Spleen (tissue), 7 donors: ENCODE data around the gene EVA1C.

ENCODE experiments used
- CTCF ChIP-seq, 11 experiments: fragments of 200-600 bp in 7 of 11; fragments of 450-650 bp in 4 of 11; sonication (generic) in 4 of 11; IDR thresholded peaks in 8 of 11; conservative IDR thresholded peaks in 3 of 11; 1 replicate in 7 of 11; 2 replicates in 4 of 11; pipeline versions ENCODE4 v1.4.0 to v1.8.0; 2016 to 2021; ENCODE audit warnings: antibody characterized with exemption in 11 of 11, inconsistent platforms in 4 of 11, mild to moderate bottlenecking in 1 of 11
- POLR2AphosphoS5 ChIP-seq, 3 donors: sonication (generic); formaldehyde crosslinking; IDR thresholded peaks; one replicate each; pipeline ENCODE4 v1.5.1; 2017; ENCODE audit warnings: antibody characterized with exemption in 3 of 3
- donor health status: DM: no; HTN: no; CAD: no; lungs with moderate emphysema.
- donor health status: DM: no; HTN: no; CAD: no.
- donor health status: DM: no; HTN: no; CAD: no.

GRCh38 chr21:32544697-32545096 lies 132.2 kb downstream of the EVA1C start:
- TF ChIP-seq CTCF (IDR thresholded peaks at IDR 0.05 in 8 of 11, conservative IDR thresholded peaks at IDR 0.05 in 3 of 11): no peak
- TF ChIP-seq POLR2AphosphoS5 (IDR thresholded peaks at IDR 0.05): no peak
